Vagina (tissue), 2 donors: Measurements from ENCODE around the gene BIRC6.
"Not testable (repeated sequence)": the region's sequence is repeated elsewhere in the genome, so short reads cannot be mapped to it uniquely, and the experiment has no call there.

ENCODE experiments used
- POLR2A ChIP-seq, 2 donors: fragments of 450-650 bp; IDR thresholded peaks; one replicate each; pipeline ENCODE4 v1.6.1; 2017; ENCODE audit warnings: antibody characterized with exemption in 2 of 2, mild to moderate bottlenecking in 2 of 2, moderate library complexity in 2 of 2
- POLR2AphosphoS5 ChIP-seq, 2 donors: sonication (generic); formaldehyde crosslinking; IDR thresholded peaks; one replicate each; pipeline ENCODE4 v1.9.0; 2017; ENCODE audit warnings: antibody characterized with exemption in 2 of 2, mild to moderate bottlenecking in 2 of 2, low read depth in 1 of 2; ENCODE audit not compliant: insufficient read depth in 1 of 2
- TF ChIP-seq, protein P1 (sequence below), 3 experiments: fragments of 450-650 bp in 2 of 3; fragments of 200-600 bp in 1 of 3; sonication (generic) in 1 of 3; IDR thresholded peaks; one replicate each; pipeline ENCODE4 v1.5.1; 2017 to 2019; ENCODE audit warnings: antibody characterized with exemption in 3 of 3, mild to moderate bottlenecking in 2 of 3, moderate library complexity in 2 of 3

DNA sequence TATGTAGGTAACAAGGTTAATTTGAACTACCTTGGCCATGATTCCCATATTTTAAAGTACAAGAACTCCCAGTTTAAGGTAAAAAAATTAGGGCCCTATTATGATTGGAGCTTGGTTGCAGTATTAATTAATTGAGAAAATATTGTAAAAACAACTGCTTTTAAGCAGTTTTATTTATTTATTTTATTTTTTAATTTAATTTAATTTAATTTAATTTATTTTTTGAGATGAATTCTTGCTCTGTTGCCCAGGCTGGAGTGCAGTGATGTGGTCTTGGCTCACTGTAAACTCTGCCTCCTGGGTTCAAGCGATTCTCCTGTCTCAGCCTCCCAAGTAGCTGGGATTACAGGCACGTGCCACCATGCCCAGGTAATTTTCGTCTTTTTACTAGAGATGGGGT, 8.9 kb downstream of the BIRC6 start:
- TF ChIP-seq, protein P1, sequence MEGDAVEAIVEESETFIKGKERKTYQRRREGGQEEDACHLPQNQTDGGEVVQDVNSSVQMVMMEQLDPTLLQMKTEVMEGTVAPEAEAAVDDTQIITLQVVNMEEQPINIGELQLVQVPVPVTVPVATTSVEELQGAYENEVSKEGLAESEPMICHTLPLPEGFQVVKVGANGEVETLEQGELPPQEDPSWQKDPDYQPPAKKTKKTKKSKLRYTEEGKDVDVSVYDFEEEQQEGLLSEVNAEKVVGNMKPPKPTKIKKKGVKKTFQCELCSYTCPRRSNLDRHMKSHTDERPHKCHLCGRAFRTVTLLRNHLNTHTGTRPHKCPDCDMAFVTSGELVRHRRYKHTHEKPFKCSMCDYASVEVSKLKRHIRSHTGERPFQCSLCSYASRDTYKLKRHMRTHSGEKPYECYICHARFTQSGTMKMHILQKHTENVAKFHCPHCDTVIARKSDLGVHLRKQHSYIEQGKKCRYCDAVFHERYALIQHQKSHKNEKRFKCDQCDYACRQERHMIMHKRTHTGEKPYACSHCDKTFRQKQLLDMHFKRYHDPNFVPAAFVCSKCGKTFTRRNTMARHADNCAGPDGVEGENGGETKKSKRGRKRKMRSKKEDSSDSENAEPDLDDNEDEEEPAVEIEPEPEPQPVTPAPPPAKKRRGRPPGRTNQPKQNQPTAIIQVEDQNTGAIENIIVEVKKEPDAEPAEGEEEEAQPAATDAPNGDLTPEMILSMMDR (IDR thresholded peaks at IDR 0.05), result not testable (repeated sequence)
- TF ChIP-seq POLR2A (IDR thresholded peaks at IDR 0.05); POLR2AphosphoS5 (IDR thresholded peaks at IDR 0.05; ENCODE audit: insufficient read depth in 1 of 2, low read depth in 1 of 2): not testable (repeated sequence)
